SKM-1 treated with dmso at 0.1 percent for 144 hours (cell line): ENCODE results near the gene QKI.
"Not testable (repeated sequence)": the region's sequence is repeated elsewhere in the genome, so short reads cannot be mapped to it uniquely, and the experiment has no call there.

Experiments used
- DNase-seq: peaks from one replicate; lab custom pipeline; 2025; ENCODE audit not compliant: unreplicated experiment; lab: John Stamatoyannopoulos, UW

Gene QKI

DNA sequence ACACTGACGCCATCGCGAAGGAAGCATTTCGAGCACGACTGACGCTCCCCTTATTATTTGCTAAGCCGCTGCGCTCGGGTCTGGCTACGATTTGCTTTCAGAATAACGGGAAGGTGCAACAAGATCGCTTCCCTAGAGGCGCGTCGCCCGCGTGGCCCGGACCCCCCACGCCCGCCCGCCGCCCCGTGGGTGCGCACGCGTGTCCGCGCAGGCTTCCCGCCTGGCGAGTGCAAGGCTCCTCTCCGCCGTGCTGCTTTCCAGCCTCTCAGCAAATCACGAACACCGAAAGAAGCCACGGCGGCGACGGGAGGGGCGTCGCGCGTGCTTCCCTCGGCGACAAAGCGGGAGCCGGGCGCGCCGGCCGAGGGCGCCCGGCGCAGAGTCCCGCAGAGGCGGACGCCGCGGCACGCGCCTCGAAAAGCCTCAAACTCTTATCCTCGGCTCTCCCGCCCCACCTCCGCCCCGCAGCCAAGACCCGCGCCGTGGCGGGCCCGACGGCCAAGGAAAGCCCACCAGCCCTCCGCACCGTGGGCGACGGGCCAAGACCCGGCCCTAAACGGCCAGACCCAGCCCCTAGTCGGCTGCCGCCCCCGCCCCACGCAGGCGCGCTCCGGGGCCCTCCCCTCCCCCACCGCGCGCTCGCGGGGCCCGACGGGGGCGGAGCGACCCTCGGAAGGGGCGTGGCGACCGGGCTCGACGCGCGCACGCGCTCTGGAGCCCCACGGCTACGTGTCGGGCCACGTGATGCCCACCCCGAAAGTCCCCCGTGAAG lies 987 bp upstream of the QKI start:
- DNase-seq, result peak; percentile 66

DNA sequence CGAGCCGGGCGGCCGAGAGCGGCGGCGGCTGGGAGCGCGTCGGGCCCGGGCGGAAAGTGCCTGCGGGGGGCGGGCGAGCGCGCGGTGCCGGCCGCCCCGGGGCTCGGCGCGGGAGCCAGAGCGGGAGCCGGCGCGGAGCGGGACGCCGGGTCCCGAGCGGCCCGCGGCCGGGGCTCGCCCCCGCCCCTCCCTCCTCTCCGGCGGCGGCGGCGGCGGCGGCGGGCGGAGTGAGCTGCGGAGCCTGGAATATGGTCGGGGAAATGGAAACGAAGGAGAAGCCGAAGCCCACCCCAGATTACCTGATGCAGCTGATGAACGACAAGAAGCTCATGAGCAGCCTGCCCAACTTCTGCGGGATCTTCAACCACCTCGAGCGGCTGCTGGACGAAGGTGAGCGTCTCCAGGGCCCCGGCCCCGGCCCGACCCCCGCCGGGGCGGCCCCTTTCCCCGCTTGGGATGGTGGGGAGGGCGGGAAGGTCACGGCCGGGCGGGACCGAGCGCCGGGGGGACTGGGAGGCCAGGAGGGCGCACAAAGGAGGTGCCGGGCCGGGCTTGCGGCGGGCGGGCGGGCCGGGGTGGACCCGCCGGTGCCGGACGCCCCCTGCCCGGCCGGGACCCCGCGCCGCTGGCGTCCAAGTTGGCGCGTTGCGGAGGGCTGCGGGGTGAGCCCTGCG lies 565 bp downstream of the QKI start:
- DNase-seq, result no peak

DNA sequence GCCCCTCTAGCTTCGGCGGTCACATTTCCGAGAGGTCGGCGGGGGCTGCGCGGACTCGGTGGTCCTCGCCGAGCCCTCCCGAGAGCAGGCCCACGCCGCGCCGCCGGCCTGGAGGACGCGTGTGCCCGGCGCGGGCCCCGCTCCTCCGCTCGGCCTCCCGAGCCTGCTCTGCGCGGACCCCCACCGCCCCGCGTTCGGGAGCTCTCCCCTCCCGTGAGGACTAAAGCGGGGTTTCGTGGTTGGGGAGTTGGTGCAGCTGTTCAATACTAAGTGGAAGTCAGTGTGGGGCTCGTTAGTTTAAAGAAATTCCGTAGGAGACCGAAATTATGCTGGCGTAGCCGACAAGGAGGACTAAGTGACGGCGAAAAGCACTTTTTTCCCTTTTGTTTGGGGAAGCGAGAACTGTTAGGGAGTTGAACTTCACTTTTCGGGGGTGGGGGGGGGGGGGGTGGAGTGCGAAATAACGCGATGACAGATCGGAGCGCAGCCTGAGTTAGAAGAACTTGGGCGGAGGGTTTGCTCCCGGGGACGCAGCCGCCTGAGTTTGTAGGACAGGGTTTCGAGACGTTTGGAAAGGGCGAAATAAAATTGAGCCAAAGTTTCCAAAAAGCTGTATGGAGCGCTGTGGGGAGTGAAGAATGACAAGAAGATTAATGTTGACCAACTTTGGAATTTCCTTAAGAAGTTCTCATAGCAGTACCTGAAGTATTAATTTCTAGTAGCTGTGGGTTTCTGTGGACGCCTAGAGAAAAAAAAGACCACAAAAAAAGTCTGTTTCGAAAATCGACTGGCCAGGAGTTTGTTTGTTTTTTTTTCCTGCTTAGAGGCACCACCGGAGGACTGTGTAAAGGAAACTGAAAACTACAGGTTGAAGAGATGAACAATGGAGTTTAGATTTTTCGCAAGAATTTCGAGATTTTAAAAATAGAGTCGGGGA lies 1.4 kb downstream of the QKI start:
- DNase-seq, result peak; percentile 50

DNA sequence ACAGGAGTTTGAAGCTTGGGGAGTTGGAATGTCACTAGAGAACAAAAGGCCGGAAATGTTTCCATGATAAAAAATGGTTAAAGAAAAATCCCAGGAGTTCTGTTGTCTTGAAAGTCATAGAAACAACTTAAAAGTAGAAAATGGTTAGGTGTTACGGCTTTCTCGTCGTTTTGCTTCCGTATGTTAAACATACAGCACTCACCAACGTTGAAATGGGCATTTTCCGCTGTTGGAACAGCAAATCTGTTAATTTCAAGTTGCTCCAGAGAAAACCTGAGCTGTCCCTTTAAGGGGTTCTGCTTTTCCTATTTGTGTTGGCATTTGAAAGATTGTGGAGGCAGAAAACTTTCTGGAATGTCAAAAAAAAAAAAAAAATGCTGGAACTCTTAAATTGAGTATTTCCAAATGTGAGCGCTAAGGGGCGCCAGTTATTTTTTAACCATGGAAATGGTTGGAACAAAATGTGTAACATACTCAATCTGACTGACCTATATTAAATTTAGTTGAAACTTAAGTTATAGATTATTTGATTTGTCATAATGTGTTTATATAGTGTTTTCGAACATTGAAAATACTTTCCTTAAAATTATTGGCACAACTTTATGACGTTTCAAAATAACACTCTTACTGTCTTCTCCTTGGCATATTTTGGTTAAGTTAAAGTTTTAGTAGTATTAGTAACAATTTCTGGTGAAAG lies 2.2 kb downstream of the QKI start:
- peak; percentile 29 for DNase-seq

DNA sequence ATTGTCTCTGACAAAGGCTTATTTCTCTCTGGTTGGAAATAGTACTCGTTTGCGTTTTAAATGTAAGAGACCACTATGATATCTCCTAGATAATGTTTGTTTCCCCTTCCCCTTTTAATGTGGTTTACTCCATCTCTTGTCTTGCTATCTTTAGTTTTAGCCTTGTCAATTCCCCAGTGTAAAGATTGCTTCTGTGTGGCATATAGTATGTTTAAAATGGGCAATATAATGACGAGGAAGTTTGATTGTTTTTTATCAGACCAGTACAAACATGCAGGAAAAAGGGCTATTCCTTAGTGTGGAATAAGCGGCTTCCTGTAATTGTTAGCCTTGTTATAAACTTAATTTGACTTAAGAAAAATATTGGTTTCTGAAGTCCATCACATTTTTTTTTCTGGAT lies 3.1 kb downstream of the QKI start:
- no peak for DNase-seq

DNA sequence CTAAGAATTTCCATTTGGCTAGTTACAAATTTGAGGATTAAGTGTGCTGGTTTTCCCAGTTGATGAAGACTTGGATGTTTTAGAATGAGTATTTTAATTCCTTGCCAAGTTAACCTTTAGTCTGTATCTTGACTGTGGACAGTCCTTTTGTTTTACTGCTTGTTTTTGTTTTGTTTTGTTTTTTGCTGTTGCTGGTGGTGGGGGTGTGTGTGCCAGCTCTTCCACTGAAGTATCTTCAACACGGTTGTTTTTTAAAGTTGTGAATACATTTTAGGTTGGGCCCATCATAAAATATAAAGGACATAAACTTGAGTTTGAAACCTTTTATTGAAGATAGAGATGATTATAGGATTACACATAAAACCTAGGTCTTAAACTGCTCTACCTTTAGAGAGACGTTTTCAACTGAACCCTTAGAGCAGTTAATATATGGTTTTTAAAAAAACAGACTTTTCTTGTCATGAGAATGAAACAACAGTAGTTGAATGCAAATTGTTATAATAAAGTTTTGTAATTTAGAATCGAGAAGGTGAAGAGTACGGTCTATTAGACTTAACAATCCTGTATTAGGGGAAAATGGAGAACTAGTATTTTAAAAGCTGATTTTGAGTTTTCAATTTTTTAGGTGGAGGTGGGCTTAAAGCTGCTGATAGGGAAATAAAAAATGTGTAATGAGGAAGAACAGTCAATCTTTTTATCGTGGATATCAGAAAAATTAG lies 4.0 kb downstream of the QKI start:
- DNase-seq, result no peak

DNA sequence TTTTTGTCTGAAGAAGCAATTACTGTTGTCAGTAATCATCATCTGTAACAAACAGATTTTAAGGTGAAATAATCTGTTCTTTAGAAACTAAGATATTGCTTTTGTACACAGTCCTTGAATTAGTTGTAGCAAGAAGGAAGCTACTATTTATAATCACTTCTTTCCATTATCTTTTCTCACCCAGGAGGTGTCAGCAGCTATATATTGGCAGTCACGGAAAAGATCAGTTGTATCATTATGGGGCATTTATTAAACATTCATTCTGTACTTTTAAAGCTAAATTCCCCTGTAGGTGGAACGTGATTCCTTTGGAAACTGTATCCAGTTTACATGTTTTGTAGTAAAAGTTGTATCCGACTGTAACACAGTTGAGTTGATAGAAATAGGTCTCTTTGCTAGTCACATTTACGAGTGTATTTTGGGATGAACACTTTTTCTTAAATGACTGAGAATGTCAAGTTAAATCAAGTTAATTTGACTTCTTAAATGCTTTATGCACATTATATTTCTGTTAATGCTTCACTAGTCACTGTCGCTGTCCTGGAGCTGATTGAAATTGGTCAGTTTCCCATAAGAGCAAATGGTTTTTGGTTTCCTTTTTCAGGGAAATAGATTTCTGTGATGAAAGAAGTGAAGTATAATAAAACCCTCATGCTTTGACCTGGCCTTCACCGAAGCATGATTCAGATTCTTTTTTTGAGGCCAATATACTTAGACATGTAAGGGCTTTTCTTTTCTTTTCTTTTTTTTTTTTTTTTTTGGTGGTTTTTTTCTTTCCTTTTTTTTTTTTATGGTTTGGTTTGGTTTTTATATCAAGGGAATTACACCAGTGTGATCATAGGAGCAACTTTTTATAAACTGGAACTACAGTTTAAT lies 5.1 kb downstream of the QKI start:
- no peak for DNase-seq

GRCh38 chr6:163420289-163420614 lies 5.7 kb downstream of the QKI start:
- no peak for DNase-seq

GRCh38 chr6:163422550-163422949 lies 8.0 kb downstream of the QKI start:
- no peak for DNase-seq

- no peak for DNase-seq
These were observed 9.2 kb downstream of the QKI start for GRCh38 chr6:163423696-163424095.

DNA sequence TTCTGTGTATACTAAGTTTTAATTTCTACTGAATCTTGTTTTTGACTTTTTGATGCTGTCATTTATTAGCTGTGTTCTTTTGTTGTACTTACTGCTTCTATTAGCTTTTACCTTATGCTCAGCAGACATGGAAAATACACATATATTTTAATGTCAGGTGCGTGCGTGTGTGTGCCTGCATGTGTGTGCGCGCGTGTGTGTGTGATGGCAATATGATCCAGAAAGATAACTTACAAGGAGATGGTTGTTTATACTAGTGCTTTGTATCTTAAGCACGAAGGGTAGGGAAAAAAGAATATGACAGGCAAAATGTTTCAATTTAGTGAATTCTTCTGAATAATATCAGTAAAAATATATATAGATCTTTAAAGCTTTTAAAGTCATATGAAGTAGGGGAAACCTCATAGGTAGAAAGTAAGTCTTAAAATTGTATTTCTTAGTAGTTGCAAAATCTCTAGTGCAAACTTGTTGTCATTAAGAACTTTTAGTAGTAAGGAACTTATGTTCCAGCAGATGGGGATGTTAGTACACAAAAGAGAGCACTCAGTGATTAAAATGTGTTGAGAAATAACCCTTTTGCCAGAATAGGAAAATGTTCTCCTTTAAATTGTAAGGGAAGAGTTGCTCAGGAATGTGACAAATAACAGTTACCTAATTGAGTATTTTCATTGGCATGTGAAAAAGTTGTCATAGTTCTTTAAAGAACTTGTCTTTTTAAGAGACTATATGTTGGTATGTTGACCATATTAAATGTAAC lies 13.2 kb downstream of the QKI start:
- DNase-seq, result no peak

- no peak for DNase-seq
These were observed 13.9 kb downstream of the QKI start for GRCh38 chr6:163428373-163428772.

GRCh38 chr6:163429858-163430448 lies 15.4 kb downstream of the QKI start:
- DNase-seq, result no peak

- no peak for DNase-seq
These were observed 17.8 kb downstream of the QKI start for GRCh38 chr6:163432300-163432699.

GRCh38 chr6:163433486-163433885 lies 19.0 kb downstream of the QKI start:
- not testable (repeated sequence) for DNase-seq

DNA sequence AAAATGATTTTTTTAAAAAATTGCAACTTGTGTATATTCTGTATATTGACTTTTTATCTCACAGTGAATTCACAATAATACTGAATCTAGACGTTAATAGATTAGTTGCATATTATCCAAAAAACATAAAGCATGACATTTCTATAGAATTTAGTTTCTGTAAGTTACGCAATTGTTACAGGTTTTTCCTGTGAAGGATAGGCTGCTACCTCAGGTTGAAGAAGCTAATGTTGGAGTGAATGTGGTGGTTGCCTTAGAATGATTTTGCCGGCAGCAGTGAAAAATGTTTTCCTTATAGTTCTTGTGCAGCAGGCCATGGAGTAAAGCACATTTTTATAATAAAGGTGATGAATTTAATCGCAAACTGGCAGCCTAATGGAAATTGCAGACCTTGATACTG lies 20.5 kb downstream of the QKI start:
- no peak for DNase-seq

- DNase-seq, result no peak
These were observed 22.3 kb downstream of the QKI start for GRCh38 chr6:163436843-163437242.

DNA sequence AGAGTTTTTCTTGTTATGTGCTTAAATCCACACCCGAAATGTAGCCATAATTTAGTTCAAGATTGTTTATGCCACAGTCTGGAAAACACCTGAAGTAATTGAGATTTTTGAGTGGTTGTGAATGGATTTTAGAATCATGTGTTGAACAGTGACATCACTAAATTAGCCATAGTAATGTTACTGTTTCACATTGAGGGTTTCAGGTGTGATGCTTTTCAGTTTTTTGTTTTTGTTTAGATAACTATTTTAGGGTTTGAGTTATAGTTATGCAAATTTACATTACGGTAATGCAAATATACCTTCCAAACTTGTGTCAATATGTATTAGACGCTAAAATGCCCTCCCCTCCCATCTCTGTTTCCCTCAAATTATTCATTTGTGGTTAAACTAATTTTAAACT lies 22.9 kb downstream of the QKI start:
- DNase-seq, result no peak
